DND-41 (cell line): ENCODE data around the gene LRRC72.

Source experiments
- CTCF ChIP-seq: IDR thresholded peaks from 2 replicates; pipeline ENCODE4 v1.5.1; 2012; ENCODE audit warnings: borderline replicate concordance, low read length, moderate library complexity, mild to moderate bottlenecking; ENCODE audit not compliant: poor library complexity, severe bottlenecking; ENCODE audit errors: extremely low read depth
- EZH2 ChIP-seq: IDR thresholded peaks from 3 replicates; pipeline ENCODE4 v1.6.1; 2012; ENCODE audit warnings: borderline replicate concordance, low read depth, mild to moderate bottlenecking, moderate library complexity, low read length, inconsistent platforms; ENCODE audit not compliant: severe bottlenecking

GRCh38 chr7:16529697-16530096, 3.1 kb downstream of the LRRC72 start:
- TF ChIP-seq CTCF (no peak), EZH2 (no peak)
